BLaER1 (cell line): ENCODE data around the gene PDE3A.
"Not testable (repeated sequence)": the region's sequence is repeated elsewhere in the genome, so short reads cannot be mapped to it uniquely, and the experiment has no call there.

Experiments used
- H3K27ac ChIP-seq: shearing (Covaris generic); formaldehyde crosslinking; 2 replicates; pipeline ENCODE4 v1.8.1; 2022
- H3K27me3 ChIP-seq: shearing (Covaris generic); formaldehyde crosslinking; 2 replicates; pipeline ENCODE4 v1.8.1; 2022
- H3K36me3 ChIP-seq: shearing (Covaris generic); formaldehyde crosslinking; 2 replicates; pipeline ENCODE4 v1.8.1; 2022
- H3K4me1 ChIP-seq: shearing (Covaris generic); formaldehyde crosslinking; 2 replicates; pipeline ENCODE4 v1.8.1; 2022
- H3K4me2 ChIP-seq: shearing (Covaris generic); formaldehyde crosslinking; 2 replicates; pipeline ENCODE4 v1.8.1; 2022
- H3K4me3 ChIP-seq: shearing (Covaris generic); formaldehyde crosslinking; 2 replicates; pipeline ENCODE4 v1.8.1; 2022
- H3K9ac ChIP-seq: shearing (Covaris generic); formaldehyde crosslinking; 2 replicates; pipeline ENCODE4 v1.8.1; 2022
- H3K9me3 ChIP-seq: shearing (Covaris generic); formaldehyde crosslinking; 2 replicates; pipeline ENCODE4 v1.8.1; 2022
- H4K20me1 ChIP-seq: shearing (Covaris generic); formaldehyde crosslinking; 2 replicates; pipeline ENCODE4 v1.8.1; 2022
- Cebpa-rat ChIP-seq: shearing (Covaris generic); IDR thresholded peaks from 2 replicates; pipeline ENCODE4 v1.8.1; 2022

PDE3A gene

DNA sequence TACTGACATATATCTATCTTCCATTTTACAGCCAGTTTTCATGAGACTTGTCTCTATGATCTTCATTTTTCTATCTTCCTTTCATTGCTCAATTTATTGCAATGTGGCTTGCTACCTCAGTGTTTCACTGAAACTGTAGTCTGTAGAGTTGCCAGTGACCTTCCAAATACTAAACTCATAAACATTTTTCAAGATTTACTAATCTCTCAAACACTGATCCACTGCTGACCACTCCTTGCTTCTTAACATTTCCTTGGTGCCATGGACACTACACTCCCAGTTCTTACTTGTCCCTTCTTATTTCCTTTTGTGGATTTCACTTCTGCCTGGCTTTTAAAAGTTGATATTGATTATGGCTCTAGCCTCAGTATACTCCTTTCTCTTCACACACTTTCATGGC, 231.4 kb downstream of the PDE3A start:
- no peak overlapping the region for H3K4me2 ChIP-seq
- H3K4me3 ChIP-seq: no peak overlapping the region
- H3K27me3 ChIP-seq: no peaks in the 10 kb centered on the region
- no peak for TF ChIP-seq Cebpa-rat
- H3K9ac ChIP-seq: no peak overlapping the region
- H4K20me1 ChIP-seq: no peaks in the 10 kb centered on the region
- H3K9me3 ChIP-seq: no peaks in the 10 kb centered on the region
- H3K4me1 ChIP-seq: no peaks in the 10 kb centered on the region
- H3K36me3 ChIP-seq: no peaks in the 10 kb centered on the region
- no peak overlapping the region for H3K27ac ChIP-seq

DNA sequence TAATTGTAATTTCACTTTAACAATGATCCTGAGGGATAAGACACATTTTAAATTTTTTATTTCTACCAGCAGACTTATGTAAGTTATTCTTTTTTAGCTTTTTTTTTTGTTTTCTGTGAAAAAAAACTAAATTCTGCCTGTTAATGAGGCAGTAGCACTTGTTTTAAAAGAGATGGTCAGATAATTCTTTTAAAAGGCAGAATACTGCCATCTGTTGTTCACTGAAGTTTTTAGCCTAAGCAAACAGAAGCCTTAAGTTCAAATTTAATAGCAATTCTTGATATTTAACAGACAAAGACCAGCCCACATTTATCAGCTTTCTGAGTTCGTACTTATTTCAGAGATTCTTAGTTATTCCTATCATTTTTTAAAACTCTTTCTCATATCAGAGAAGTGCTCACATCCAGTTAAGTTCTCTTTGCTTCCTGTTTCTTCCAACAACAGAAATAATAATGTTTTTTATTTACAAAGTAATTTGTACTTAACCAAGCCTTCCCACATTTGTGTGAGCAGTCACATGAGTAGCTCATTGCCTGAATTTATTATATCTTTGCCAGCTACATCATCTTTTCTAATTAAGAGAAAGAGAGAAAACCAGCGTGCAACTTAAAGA, 233.4 kb downstream of the PDE3A start:
- Histone ChIP-seq H3K9me3 (no peaks in the 10 kb centered on the region), H3K27ac (no peak overlapping the region), H3K27me3 (no peaks in the 10 kb centered on the region), H3K9ac (no peak overlapping the region), H3K4me3 (no peak overlapping the region), H3K4me2 (no peak overlapping the region), H3K36me3 (no peaks in the 10 kb centered on the region), H4K20me1 (no peaks in the 10 kb centered on the region), H3K4me1 (no peaks in the 10 kb centered on the region)
- no peak for TF ChIP-seq Cebpa-rat

DNA sequence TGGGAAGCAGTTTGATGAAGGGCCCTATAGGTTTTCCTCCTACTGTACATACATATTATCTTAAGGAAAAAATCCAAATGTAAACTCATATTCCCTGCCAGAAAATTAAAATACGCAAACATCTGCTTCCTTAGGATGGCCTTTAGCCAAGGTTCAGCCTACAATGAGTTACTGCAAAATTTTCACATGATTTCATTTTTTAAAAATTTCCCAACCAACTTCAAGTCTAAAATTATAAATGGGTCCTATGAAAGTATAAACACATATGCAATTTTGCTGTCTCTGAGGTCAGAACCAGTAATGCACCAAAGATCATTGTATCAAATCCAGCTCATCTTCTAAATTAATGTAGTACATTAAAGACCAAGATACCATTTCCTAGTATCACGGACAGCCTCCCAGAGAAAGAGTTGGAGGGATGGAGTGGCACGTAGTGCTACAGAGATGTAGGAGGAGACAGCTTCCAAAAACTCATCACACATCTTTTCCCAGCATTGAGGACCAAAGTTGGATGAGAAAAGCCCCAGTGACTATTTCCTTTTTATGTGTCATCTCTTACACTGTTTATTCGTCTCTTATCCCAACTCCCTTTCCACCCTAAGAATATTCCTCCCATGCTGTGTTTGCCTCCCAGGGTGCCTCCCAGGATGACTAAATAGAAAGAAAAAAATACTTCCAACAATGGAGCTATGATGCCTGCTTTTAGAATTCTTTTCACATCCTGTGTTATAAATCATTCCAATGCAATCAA, 234.5 kb downstream of the PDE3A start:
- Histone ChIP-seq H3K4me2 (no peak overlapping the region), H3K4me1 (no peaks in the 10 kb centered on the region), H3K27me3 (no peaks in the 10 kb centered on the region), H4K20me1 (no peaks in the 10 kb centered on the region), H3K4me3 (no peak overlapping the region), H3K9ac (no peak overlapping the region), H3K27ac (no peak overlapping the region), H3K9me3 (no peaks in the 10 kb centered on the region), H3K36me3 (no peaks in the 10 kb centered on the region)
- TF ChIP-seq Cebpa-rat: no peak

DNA sequence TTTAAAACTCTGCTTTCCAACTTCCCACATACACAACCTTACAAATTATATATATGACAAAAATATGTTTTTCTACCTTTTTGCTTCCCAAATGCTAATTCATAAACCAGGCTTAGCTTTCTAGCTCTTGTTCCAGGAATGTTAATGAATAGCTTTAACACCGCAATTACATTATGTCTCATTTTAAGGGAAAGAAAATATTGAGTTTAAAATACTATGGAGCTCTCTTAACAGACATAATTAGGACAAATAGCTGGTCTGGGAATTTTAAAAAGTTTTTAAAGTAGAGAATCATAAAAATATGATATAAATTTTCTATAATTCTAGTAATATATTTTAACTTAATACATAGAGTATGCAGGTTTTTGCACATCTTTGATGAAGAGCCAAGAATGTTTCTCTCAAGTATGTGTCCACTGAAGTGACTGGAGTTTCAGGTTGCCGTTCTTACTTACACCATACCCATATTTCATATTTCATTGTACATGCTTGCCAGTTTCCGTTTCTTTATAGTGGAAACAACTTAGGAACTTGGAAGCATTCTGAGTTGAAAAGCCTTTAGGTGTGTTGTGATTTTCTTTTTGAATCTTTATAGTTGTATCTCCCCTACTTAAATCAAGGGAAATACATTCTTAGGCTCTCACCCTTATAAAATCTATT, 236.2 kb downstream of the PDE3A start:
- no peaks in the 10 kb centered on the region for H3K9me3 ChIP-seq
- no peaks in the 10 kb centered on the region for H3K4me1 ChIP-seq
- no peaks in the 10 kb centered on the region for H3K27me3 ChIP-seq
- no peak overlapping the region for H3K27ac ChIP-seq
- no peak for TF ChIP-seq Cebpa-rat
- no peak overlapping the region for H3K4me2 ChIP-seq
- no peaks in the 10 kb centered on the region for H4K20me1 ChIP-seq
- H3K9ac ChIP-seq: no peak overlapping the region
- H3K4me3 ChIP-seq: no peak overlapping the region
- no peaks in the 10 kb centered on the region for H3K36me3 ChIP-seq

DNA sequence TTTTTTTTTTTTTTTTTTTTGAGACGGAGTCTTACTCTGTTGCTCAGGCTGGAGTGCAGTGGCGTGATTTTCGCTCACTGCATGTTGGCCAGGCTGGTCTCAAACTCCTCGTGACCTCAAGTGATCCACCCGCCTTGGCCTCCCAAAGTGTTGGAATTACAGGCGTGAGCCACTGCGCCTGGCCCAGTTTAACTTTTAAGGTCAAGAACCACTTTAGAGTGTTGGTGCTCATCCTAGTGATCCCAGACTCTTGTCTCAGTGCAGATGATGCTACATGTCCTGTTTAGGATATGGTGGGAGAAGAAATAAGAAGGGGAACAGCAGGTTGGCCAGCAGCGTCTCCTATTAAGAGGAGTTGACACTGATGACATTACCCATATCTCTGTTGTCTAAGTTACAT, 246.7 kb downstream of the PDE3A start:
- H3K9ac ChIP-seq, H3K4me2 ChIP-seq, H4K20me1 ChIP-seq, H3K36me3 ChIP-seq, H3K27me3 ChIP-seq, H3K27ac ChIP-seq, H3K4me3 ChIP-seq, H3K4me1 ChIP-seq, H3K9me3 ChIP-seq: not testable (repeated sequence)

DNA sequence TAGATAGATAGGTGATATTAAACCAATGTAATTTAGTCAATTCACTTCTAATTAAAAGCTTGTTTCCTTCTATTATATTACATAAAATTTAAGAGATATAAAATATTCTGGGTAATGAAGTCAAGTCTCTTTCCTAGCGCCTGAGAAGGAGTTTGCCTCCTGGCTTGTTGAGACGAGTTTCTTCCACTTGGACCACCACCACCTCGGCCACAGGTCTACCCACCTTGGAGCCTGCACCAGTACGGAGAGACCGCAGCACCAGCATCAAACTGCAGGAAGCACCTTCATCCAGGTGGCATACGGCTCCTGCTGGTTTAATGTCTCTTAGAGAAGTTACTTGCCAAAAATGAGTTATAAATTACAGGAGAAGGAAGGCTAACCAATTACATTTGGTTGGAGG, 247.8 kb downstream of the PDE3A start:
- Histone ChIP-seq H3K4me3 (no peak overlapping the region), H3K27ac (no peak overlapping the region), H4K20me1 (no peaks in the 10 kb centered on the region), H3K4me1 (no peaks in the 10 kb centered on the region), H3K4me2 (no peak overlapping the region), H3K36me3 (no peaks in the 10 kb centered on the region), H3K9ac (no peak overlapping the region), H3K9me3 (no peaks in the 10 kb centered on the region), H3K27me3 (no peaks in the 10 kb centered on the region)
- no peak for TF ChIP-seq Cebpa-rat

DNA sequence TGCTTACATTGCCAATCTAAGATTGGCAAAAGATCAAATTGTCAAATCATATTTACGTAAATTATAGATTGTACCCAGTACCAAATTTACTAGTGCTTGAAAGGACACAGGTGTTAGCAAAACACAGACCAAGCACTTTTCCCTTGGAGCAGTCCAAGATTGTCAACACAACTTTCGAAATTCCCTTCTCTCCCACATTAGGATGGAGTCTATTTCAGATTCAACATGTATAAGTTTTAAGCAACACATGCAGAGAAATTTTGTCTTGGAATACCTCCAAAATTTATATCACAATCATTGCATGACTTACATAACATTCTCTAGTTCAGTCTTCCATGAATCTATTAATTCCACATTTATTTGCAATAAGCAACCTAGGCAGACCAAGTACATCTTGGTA, 251.9 kb downstream of the PDE3A start:
- no peaks in the 10 kb centered on the region for H3K9me3 ChIP-seq
- H3K4me2 ChIP-seq: no peak overlapping the region
- H3K27me3 ChIP-seq: no peaks in the 10 kb centered on the region
- no peak overlapping the region for H3K27ac ChIP-seq
- no peak for TF ChIP-seq Cebpa-rat
- H3K9ac ChIP-seq: no peak overlapping the region
- H3K4me1 ChIP-seq: no peaks in the 10 kb centered on the region
- no peaks in the 10 kb centered on the region for H4K20me1 ChIP-seq
- H3K36me3 ChIP-seq: no peaks in the 10 kb centered on the region
- no peak overlapping the region for H3K4me3 ChIP-seq

DNA sequence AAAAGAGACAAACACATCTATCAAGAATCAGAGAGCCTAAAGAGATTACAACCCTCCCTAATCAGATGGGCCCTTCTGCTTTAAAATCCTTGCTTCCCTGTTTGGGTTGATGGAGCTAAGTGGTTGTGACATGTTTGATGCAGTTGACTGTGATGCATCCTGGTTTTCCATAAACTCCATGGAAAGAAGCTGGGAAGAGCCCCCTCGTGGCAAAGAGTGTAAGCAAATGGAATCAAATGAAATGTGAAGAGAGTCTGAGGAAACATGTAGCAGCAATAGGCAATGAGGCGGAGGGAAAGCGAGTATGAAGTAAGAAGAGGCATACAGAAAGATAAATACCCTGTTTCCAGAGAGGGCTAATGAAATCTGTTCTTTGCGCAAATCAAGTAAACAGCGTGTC, 256.4 kb downstream of the PDE3A start:
- Histone ChIP-seq H3K36me3 (no peaks in the 10 kb centered on the region), H3K27me3 (no peaks in the 10 kb centered on the region), H3K9ac (no peak overlapping the region), H3K4me3 (no peak overlapping the region), H3K27ac (no peak overlapping the region), H3K4me1 (no peaks in the 10 kb centered on the region), H3K9me3 (no peaks in the 10 kb centered on the region), H3K4me2 (no peak overlapping the region), H4K20me1 (no peaks in the 10 kb centered on the region)
- TF ChIP-seq Cebpa-rat: no peak

DNA sequence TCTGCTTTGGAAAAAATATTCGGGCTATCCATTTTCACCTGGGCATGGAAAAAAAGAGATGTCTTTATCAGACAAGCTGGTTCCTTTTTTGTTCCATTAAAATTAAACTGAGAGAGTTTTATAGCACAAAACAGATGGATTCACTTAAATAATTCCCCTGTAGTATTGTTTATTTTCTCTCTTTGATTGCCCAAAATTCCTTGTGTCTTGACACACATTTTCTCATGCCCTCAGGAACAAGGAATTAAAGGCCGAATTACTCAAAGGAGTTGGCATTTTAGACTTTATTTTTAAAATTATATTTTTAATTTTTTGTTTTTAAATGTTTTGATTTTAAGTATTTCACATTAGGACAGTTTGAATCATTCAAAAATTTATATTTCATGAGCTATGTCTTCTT, 257.2 kb downstream of the PDE3A start:
- no peak overlapping the region for H3K27ac ChIP-seq
- H3K36me3 ChIP-seq: no peaks in the 10 kb centered on the region
- no peak overlapping the region for H3K4me2 ChIP-seq
- H3K4me1 ChIP-seq: no peaks in the 10 kb centered on the region
- H3K4me3 ChIP-seq: no peak overlapping the region
- no peaks in the 10 kb centered on the region for H3K9me3 ChIP-seq
- no peak for TF ChIP-seq Cebpa-rat
- no peaks in the 10 kb centered on the region for H4K20me1 ChIP-seq
- no peaks in the 10 kb centered on the region for H3K27me3 ChIP-seq
- H3K9ac ChIP-seq: no peak overlapping the region

DNA sequence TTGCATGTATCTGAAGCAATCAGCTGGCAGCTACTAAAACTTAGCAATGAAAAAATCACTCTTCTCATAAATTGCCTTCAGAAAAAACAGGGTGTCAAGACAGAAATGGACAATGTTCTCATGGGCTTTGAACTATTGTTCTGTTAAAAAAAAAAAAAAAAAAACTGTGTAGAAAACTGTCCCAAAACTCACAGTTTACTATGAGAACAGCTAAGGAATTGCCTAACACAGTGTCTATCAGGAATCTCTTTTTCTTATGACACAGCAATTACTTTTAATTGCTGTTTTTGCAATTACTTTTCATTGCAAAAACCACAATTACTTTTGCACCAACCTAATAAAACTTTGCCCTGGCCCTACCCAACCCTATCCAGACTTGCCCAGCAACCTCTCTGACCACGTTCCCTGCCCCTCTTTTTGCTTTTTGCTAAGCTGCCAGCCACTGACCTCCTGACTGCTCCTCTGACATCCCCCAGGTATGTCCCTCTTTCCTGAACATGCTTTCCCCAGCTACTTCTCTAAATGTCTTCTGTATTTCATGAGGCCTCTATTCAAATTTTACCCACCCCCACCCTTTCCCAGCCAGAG, 258.8 kb downstream of the PDE3A start:
- H3K27me3 ChIP-seq: no peaks in the 10 kb centered on the region
- H3K9me3 ChIP-seq: no peaks in the 10 kb centered on the region
- H3K36me3 ChIP-seq: no peaks in the 10 kb centered on the region
- no peak overlapping the region for H3K27ac ChIP-seq
- no peaks in the 10 kb centered on the region for H4K20me1 ChIP-seq
- no peak overlapping the region for H3K4me3 ChIP-seq
- TF ChIP-seq Cebpa-rat: no peak
- H3K4me1 ChIP-seq: no peaks in the 10 kb centered on the region
- H3K9ac ChIP-seq: no peak overlapping the region
- H3K4me2 ChIP-seq: no peak overlapping the region
